Stimulated activated CD8-positive, alpha-beta memory T cell treated with anti-CD3 and anti-CD28 coated beads, Interleukin-7, amount 100 ng/mL, for 48 hours (primary cell): ENCODE measurements around the gene SMIM1.

Experiments used
- DNase-seq, 2 donors: peaks; one replicate each; pipeline ENCODE4 v3.0.0-alpha.2; 2020; ENCODE audit warnings: low read depth in 1 of 2; ENCODE audit errors: extremely low read depth in 1 of 2

Gene SMIM1

DNA sequence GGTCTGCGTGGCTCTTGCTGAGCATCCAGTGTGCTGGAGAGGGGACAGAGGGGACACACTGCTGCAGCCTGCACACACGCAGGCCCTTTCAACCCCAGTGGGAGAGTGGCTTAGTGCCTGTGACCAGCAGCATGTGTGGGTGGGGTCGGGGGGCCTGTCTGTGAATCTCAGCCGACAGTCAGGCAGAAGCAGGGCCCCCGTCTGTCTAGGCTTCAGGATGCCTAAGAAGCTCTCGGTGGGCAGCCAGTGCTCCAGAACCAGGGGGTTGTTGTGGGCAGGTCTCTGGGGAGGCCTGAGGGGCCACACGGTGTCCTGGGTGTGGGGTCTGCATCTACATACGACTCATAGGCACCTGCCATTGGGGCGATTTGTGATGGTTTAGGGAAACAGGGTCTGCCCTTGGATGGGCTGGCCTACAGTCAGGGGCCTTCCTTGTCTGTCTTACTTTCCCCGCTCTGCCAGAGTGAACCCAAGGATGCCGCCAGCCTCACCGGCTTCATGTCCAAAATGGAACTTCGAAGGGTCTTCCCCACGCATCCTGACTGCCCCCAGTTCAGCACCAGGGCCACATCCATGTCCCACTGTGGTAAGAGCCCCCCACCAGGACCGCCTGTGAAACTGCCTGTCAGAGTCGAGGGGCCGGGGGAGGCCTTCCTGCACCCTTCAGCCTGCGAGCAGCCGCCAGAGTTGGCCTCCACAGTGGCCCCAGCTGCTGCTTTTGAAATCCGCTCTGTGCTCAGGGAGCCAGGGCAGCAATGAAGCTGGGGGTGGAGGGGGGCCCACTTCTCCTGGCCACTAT is 18.7 kb upstream of the SMIM1 start:
- no peak for DNase-seq

- no peak for DNase-seq
These were observed 16.2 kb upstream of the SMIM1 start for GRCh38 chr1:3756394-3756793.

DNA sequence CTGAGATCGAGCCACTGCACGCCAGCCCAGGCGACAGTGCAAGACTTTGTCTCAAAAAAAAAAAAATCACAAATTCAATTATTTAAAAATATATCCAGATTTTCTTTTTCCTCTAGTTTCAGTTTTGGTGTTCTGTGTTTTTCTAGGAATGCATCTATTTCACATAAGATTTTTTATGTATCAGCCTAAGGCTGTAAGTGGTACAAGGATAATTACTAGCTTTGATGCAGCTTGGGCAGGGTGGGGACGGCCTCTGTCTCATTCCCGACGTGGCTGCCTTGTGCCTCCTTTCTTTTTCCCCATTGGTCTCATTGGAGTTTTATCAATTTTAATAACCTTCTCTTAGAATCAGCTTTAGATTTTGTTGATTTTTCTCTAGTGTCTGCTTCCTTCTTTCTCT is 13.4 kb upstream of the SMIM1 start:
- DNase-seq: no peak

- DNase-seq: no peak
These were observed 12.8 kb upstream of the SMIM1 start for GRCh38 chr1:3759796-3760195.

DNA sequence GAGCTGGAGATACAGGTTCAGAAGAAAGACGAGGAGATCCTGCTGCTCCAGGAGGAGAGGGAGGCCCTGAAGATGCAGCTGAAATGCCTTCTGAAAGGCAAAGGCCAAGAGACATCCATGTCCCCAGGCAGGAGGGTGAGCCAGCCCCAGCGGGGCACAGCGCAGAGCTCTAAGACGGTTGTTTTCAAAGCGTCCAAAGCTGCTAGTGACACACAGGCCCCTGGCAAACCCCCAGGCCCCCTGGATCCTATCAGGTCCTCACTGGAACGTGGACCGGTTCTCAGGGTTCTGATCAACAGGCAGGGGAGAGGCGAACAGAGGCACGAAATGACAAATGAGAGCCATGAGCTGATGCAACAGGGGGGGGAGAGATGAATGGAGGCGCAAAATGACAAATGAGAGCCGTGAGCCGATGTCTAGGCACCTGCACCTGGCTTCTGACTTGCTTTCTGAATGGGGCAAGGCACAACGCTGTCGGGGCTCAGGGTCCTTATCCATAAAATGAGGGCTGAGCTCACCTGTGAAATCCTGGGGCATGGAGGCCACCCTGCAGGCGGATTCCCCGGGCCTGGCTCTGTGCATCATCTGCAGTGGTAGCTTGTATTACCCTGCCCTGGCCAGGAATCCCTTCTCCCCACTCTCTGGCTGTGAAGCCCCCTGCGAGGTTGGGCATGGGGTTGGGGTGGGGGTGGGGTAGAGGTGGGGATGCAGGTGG is 11.1 kb upstream of the SMIM1 start:
- DNase-seq: no peak

GRCh38 chr1:3762151-3762872 is 10.2 kb upstream of the SMIM1 start:
- DNase-seq: no peak

DNA sequence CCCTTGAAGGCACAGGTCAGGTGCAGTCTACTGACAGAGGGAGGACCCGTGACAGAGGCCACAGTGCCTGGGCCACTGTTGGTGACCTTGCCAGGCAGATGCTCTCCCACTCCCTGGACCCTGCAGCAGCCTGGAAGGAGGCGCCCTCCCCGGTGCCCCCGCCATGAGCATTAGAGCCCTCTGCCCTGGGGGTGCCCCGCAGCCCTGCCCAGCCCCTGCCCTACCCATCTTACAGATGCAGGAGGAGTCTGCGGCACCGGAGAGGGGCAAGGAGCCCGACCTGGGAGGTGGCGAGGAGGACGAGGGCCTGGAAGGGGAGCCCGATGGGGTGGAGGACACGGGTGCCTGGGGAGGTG is 9.7 kb upstream of the SMIM1 start:
- DNase-seq: no peak

DNA sequence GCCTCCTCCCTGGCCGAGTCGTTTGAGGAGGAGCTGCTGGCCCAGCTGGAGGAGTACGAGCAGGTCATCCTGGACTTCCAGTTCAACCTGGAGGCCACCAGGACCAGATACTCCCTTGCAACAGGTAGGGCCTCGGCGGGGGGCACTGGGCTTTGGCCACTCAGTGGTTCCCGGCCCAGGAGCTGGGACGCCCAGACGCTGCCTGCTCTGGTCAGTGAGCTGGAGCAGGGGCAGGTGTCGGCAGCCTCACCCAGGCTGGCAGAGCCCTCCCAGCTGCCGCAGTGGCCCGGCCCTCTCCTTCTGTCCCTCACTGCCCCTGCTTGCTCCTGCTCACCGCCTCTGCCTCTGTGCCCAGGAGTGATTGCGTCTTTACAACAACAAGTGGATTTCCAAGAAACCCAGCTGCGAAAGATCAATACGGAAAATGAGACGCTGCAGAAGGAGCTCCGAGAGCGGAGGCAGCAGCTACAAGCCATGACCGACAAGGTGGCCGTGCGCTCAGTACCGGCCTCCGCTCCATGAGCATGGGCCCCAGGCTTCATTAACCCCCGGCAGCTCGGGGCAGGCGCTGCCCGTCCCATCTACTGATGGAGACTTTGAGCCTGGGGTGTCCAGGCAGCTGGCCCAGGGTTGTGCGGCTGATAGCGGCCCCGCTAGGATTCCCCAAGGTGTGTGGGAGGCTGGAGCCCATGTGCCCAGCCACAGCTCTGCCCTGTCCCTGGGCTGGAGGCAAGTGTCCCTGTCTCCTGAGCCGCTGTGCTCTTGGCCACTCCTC is 9.0 kb upstream of the SMIM1 start:
- no peak for DNase-seq

- no peak for DNase-seq
These were observed 5.1 kb upstream of the SMIM1 start for GRCh38 chr1:3767328-3767925.

GRCh38 chr1:3768811-3769390 is 3.6 kb upstream of the SMIM1 start:
- no peak for DNase-seq

- DNase-seq: no peak
These were observed 2.3 kb upstream of the SMIM1 start for GRCh38 chr1:3770047-3770765.

- no peak for DNase-seq
These were observed 1.2 kb upstream of the SMIM1 start for GRCh38 chr1:3771108-3772026.

- peak; percentile 79 to 86 for DNase-seq
These were observed 378 bp upstream of the SMIM1 start for GRCh38 chr1:3772027-3772714.

DNA sequence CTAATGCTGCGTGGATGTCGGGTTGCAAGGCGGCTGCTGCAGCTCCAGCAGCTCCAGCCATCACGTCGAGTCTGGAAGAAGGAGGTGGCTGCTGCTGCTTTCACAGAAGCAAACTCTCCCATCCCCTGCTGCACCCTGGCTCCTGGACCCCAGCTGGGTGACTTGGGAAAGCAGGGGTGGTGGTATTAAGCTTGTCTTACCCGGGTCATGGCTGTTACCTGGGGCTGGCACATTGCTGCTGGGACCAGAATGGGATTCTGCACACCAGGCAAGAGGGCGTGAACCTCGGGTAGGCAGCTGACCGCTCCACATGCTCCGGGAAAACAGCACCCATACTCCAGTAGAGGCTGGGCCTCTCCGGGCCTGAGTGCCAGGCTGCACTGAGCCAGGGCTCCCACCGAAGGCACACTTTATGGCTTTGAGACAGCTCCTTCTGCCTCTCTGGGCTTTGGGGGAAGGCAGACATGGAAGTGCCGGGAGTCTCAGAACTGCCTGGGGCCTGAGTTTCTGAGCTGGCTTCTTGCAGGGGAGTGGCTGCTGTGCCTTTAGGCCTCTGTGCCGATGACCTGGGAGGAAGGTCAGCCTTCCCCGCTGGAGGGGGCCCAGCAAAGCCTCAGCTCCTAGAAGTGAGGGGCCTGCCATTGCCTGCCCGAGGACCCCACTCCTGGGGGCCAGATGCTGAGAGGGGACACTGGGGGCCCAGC is 1.2 kb downstream of the SMIM1 start:
- no peak for DNase-seq

DNA sequence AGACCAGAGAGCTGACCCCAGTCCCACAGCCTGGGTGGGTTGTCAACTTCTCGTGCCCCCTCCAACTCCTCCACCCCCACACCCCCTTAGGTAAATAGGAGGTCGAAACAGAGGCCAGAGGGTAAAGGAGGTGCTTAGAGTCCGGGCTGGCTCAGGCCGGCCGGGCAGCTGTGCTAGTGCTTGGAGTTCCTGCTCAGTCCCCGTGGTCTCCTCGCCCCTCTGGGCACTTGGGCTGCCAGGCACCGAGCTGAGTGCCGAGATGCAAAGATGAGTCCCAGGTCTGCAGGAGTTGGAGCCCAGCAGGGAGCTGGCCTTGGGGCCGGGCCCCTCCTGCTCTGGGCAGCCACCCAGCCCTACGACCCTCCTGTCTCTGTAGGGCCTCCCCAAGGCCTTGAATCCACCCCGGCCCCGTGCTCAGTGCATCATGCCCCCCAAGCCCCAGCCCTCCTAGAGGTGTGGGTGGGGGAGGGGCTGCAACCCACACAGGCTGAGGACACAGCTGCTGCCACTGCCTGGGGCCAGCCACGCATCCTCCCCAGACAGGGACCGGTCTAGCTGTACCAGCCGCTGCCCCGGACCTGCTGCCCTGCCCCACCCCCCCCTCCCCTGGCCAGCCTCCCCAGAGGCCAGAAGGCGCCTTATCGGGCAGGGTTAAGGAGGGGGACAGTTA is 1.9 kb downstream of the SMIM1 start:
- DNase-seq: no peak

DNA sequence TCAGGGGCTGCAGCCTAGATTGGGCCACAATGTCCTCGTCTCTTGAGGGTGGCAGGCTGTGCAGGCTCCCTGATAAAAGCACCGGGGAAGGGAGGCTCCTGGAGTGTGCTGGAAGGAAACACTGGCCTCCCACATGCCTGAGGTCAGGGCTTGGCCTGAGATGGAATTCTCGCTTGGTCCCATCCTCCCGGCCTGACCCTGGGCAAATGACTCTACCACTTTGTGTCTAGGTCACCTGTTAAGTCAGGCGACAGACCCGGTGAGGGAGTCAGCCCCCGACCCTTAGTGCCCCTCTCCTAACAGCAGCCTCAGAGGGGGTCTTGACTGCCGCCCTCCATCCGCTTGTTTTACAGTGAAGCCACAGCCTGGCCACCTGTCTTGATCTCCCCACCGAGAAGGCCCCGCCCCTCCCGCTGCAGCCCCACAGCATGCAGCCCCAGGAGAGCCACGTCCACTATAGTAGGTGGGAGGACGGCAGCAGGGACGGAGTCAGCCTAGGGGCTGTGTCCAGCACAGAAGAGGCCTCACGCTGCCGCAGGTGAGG is 2.5 kb downstream of the SMIM1 start:
- no peak for DNase-seq
